ENCODE data around the gene SCUBE1.

- TF ChIP-seq CTCF (IDR thresholded peaks at IDR 0.05; ENCODE audit: low read depth, low read length): no peak
- no peak for TF ChIP-seq MYC (IDR thresholded peaks at IDR 0.05; ENCODE audit: low read depth, low read length)
- no peak for TF ChIP-seq POLR2A (IDR thresholded peaks at IDR 0.05; ENCODE audit: extremely low read depth, insufficient read length)
Observed at GRCh38 chr22:43164636-43165035, 178.5 kb downstream of the SCUBE1 start.
